GM23248 (cell line): Measurements from ENCODE around the gene TBXAS1.

Source experiments
- EZH2 ChIP-seq: fragments of 200-600 bp; sonication (generic); IDR thresholded peaks from 2 replicates; pipeline ENCODE4 v1.6.1; 2018; ENCODE audit warnings: antibody characterized with exemption, mild to moderate bottlenecking; ENCODE audit not compliant: insufficient read depth, poor library complexity, severe bottlenecking
- EZH2phosphoT487 ChIP-seq: fragments of 200-600 bp; sonication (generic); IDR thresholded peaks from 2 replicates; pipeline ENCODE4 v1.6.1; 2018; ENCODE audit warnings: antibody characterized with exemption, moderate library complexity, mild to moderate bottlenecking, low read depth; ENCODE audit not compliant: insufficient read depth

DNA sequence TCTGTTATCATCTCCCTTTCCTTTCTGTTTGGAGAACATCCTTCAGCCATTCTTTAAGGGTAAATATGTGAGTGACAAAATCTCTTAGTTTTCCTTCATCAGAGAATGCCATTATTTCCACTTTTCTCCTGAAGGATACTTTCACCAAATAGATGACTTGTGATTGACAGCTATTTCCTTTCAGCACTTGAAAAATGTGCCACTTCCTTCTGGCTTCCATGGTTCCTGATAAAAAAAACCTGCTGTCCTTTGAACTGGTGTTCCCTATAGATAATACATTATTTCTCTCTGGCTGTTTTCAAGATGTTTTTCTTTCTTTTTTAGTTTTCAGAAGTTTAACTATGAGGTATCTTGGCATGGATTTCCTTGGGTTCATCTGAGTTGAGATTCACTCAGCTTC is 79.7 kb downstream of the TBXAS1 start:
- TF ChIP-seq EZH2phosphoT487: no peak
- no peak for TF ChIP-seq EZH2
